IMR-90 (cell line): ENCODE measurements around the gene EPHA6. TPM values are rescaled to one million over a fixed set of nuclear protein-coding genes. Genes with fewer than 3 reads are reported as not detected.

Source experiments
- ATAC-seq: fragments of 200-7000 bp; cut with Tn5 transposase; 2 replicates; pipeline ENCODE4 v1.9.1; 2020; ENCODE audit warnings: low read depth, mild to moderate bottlenecking, moderate library complexity
- BruUV-seq: library from RNA; stranded (reverse); fragments of 400-500 nt; replicated peaks from 2 replicates; lab custom pipeline; 2021; lab: Mats Ljungman, UMichigan
- CTCF ChIA-PET: fragments of 300-600 bp; formaldehyde crosslinking; extraction: SDS; loops from one replicate; lab custom pipeline; 2021; ENCODE audit warnings: antibody characterized with exemption; lab: Yijun Ruan, JAX
- POLR2A ChIA-PET: fragments of 300-600 bp; sonication (Branson Sonifier 250); formaldehyde crosslinking; loops from one replicate; lab custom pipeline; 2022; ENCODE audit warnings: antibody characterized with exemption; ENCODE audit not compliant: unreplicated experiment; lab: Charles Lee
- DNase-seq: peaks from one replicate; pipeline ENCODE4 v3.0.0; 2013
- H2AFZ ChIP-seq: replicated peaks from 2 replicates; pipeline ENCODE3; 2013; ENCODE audit warnings: low read length, mild to moderate bottlenecking; ENCODE audit not compliant: poor library complexity
- H2AK5ac ChIP-seq: 2 replicates; pipeline ENCODE4 v1.6.1; 2013; ENCODE audit warnings: low read depth, low read length, inconsistent platforms
- H2AK9ac ChIP-seq: replicated peaks from 2 replicates; pipeline ENCODE3; 2013; ENCODE audit warnings: mild to moderate bottlenecking, low read depth, low read length, moderate library complexity; ENCODE audit not compliant: poor library complexity
- H2BK120ac ChIP-seq: 2 replicates; pipeline ENCODE4 v1.6.1; 2013; ENCODE audit warnings: low read depth, low read length, inconsistent platforms
- H2BK15ac ChIP-seq: 3 replicates; pipeline ENCODE4 v1.6.1; 2013; ENCODE audit warnings: low read depth, low read length, inconsistent platforms
- H2BK20ac ChIP-seq: 2 replicates; pipeline ENCODE4 v1.6.1; 2013; ENCODE audit warnings: low read depth, mild to moderate bottlenecking, inconsistent platforms, low read length, moderate library complexity
- H2BK5ac ChIP-seq: 2 replicates; pipeline ENCODE4 v1.6.1; 2013; ENCODE audit warnings: mild to moderate bottlenecking, low read depth, low read length, inconsistent platforms; ENCODE audit not compliant: poor library complexity, severe bottlenecking
- H3K14ac ChIP-seq: replicated peaks from 2 replicates; pipeline ENCODE4 v1.6.1; 2013; ENCODE audit warnings: low read depth, low read length, inconsistent platforms
- H3K18ac ChIP-seq: 2 replicates; pipeline ENCODE4 v1.6.1; 2013; ENCODE audit warnings: low read depth, low read length, control low read depth
- H3K23ac ChIP-seq: 2 replicates; pipeline ENCODE4 v1.6.1; 2013; ENCODE audit warnings: low read depth, low read length, inconsistent platforms
- H3K27ac ChIP-seq: 2 replicates; pipeline ENCODE4 v1.5.1; 2013; ENCODE audit warnings: mild to moderate bottlenecking, control low read depth, low read length; ENCODE audit not compliant: insufficient read depth
- H3K27me3 ChIP-seq: 2 replicates; pipeline ENCODE4 v1.6.1; 2013; ENCODE audit warnings: low read length; ENCODE audit not compliant: control insufficient read depth, insufficient read depth
- H3K36me3 ChIP-seq: 2 replicates; pipeline ENCODE4 v1.6.1; 2013; ENCODE audit warnings: low read length, mixed read lengths; ENCODE audit not compliant: control insufficient read depth, insufficient read depth
- H3K4ac ChIP-seq: 2 replicates; pipeline ENCODE4 v1.6.1; 2013; ENCODE audit warnings: low read depth, low read length, inconsistent platforms
- H3K4me1 ChIP-seq: 2 replicates; pipeline ENCODE4 v1.6.1; 2013; ENCODE audit warnings: low read length, mixed read lengths; ENCODE audit not compliant: control insufficient read depth, insufficient read depth
- H3K4me2 ChIP-seq: 2 replicates; pipeline ENCODE4 v1.6.1; 2013; ENCODE audit warnings: low read depth, mild to moderate bottlenecking, control low read depth, low read length, moderate library complexity
- H3K4me3 ChIP-seq: 2 replicates; pipeline ENCODE4 v1.5.1; 2013; ENCODE audit warnings: low read depth, mild to moderate bottlenecking, control low read depth, low read length, moderate library complexity; ENCODE audit not compliant: insufficient read depth
- H3K56ac ChIP-seq: 2 replicates; pipeline ENCODE4 v1.6.1; 2013; ENCODE audit warnings: low read length, inconsistent platforms; ENCODE audit not compliant: insufficient read depth; ENCODE audit errors: extremely low read depth
- H3K79me1 ChIP-seq, 2 experiments: 2 replicates each; pipeline ENCODE4 v1.6.1; 2013; ENCODE audit warnings: low read length in 2 of 2, inconsistent platforms in 1 of 2, low read depth in 1 of 2
- H3K9ac ChIP-seq: 2 replicates; pipeline ENCODE4 v1.6.1; 2013; ENCODE audit warnings: low read depth, low read length, control low read depth
- H3K9me1 ChIP-seq: 2 replicates; pipeline ENCODE4 v1.6.1; 2013; ENCODE audit warnings: low read length, inconsistent platforms; ENCODE audit not compliant: insufficient read depth
- H3K9me3 ChIP-seq: 2 replicates; pipeline ENCODE4 v1.6.1; 2013; ENCODE audit warnings: low read length; ENCODE audit not compliant: control insufficient read depth, insufficient read depth
- H4K20me1 ChIP-seq: 2 replicates; pipeline ENCODE4 v1.6.1; 2013; ENCODE audit warnings: low read length, inconsistent platforms; ENCODE audit not compliant: insufficient read depth
- H4K5ac ChIP-seq: 2 replicates; pipeline ENCODE4 v1.6.1; 2013; ENCODE audit warnings: mild to moderate bottlenecking, low read depth, low read length, control low read depth
- H4K8ac ChIP-seq, 2 experiments: 2 replicates each; pipeline ENCODE4 v1.6.1; 2013; ENCODE audit warnings: low read depth in 2 of 2, low read length in 2 of 2, control low read depth in 1 of 2, inconsistent platforms in 1 of 2
- H4K91ac ChIP-seq: 2 replicates; pipeline ENCODE4 v1.6.1; 2013; ENCODE audit warnings: low read depth, low read length, inconsistent platforms; ENCODE audit not compliant: insufficient read depth
- CEBPB ChIP-seq: IDR thresholded peaks from 2 replicates; pipeline ENCODE4 v1.6.1; 2012; ENCODE audit warnings: low read depth, low read length, improper control_type of control experiment
- CHD1 ChIP-seq: IDR thresholded peaks from 2 replicates; pipeline ENCODE4 v1.6.1; 2012; ENCODE audit warnings: low read depth, low read length, improper control_type of control experiment
- MAFK ChIP-seq: IDR thresholded peaks from 2 replicates; pipeline ENCODE4 v1.6.1; 2012; ENCODE audit warnings: low read depth, low read length, improper control_type of control experiment
- NFE2L2 ChIP-seq: fragments of 150-350 bp; IDR thresholded peaks from 2 replicates; pipeline ENCODE4 v1.6.1; 2016; ENCODE audit warnings: low read depth, mild to moderate bottlenecking, low read length
- POLR2A ChIP-seq: IDR thresholded peaks from 2 replicates; pipeline ENCODE4 v1.6.1; 2012; ENCODE audit warnings: mild to moderate bottlenecking, low read depth, low read length
- RAD21 ChIP-seq: IDR thresholded peaks from 2 replicates; pipeline ENCODE4 v1.6.1; 2012; ENCODE audit warnings: low read length, improper control_type of control experiment
- RCOR1 ChIP-seq: IDR thresholded peaks from 2 replicates; pipeline ENCODE4 v1.6.1; 2012; ENCODE audit warnings: mild to moderate bottlenecking, low read length, improper control_type of control experiment; ENCODE audit not compliant: insufficient replicate concordance
- RFX5 ChIP-seq: IDR thresholded peaks from 2 replicates; pipeline ENCODE4 v1.8.0; 2012; ENCODE audit warnings: low read depth, mild to moderate bottlenecking, low read length, moderate library complexity
- SMC3 ChIP-seq: fragments of 150-350 bp; IDR thresholded peaks from 2 replicates; pipeline ENCODE4 v1.6.1; 2016; ENCODE audit warnings: low read depth, mild to moderate bottlenecking, antibody characterized with exemption, low read length, moderate library complexity
- USF2 ChIP-seq: fragments of 150-350 bp; IDR thresholded peaks from 2 replicates; pipeline ENCODE4 v1.6.1; 2017; ENCODE audit warnings: mild to moderate bottlenecking, antibody characterized with exemption, low read length, low read depth
- WGBS, 2 experiments: methylation state at CpG; one replicate each; pipeline versions ENCODE4 v1.1.5 to v1.1.7; 2013; ENCODE audit warnings: missing lambda C conversion rate in 2 of 2; ENCODE audit not compliant: insufficient read length in 1 of 2; ENCODE audit errors: extremely low coverage in 2 of 2; 5-methylcytosine and 5-hydroxymethylcytosine counted together
- dilution Hi-C: fragments of 300-500 bp; cut with HindIII; formaldehyde crosslinking; loops from one replicate; pipeline ENCODE4 v1.14.3; 2018; ENCODE audit warnings: low sequenced_read_pairs; ENCODE audit not compliant: unreplicated experiment
- in situ Hi-C: fragments of 300-500 bp; cut with MboI; formaldehyde crosslinking; loops from 3 replicates; pipeline ENCODE4 v1.14.3; 2019; ENCODE audit warnings: low sequenced_read_pairs, inconsistent platforms, mixed read lengths
- intact Hi-C: fragments of 100-400 bp; cut with micrococcal nuclease; formaldehyde crosslinking; loops from 2 replicates; pipeline ENCODE4 v1.10.0; 2022
- polyA plus RNA-seq, 3 experiments: library from polyadenylated mRNA; depleted of rRNA; stranded (reverse); fragments of >200 nt; gene quantifications; 2 replicates each; pipeline ENCODE4 v1.2.3, GENCODE V29; 2012; ENCODE audit warnings: low replicate concordance in 1 of 3
- total RNA-seq: library from RNA; depleted of rRNA; stranded (reverse); fragments of >200 nt; gene quantifications from 2 replicates; pipeline ENCODE4 v1.2.3, GENCODE V29; 2012
- TF ChIP-seq, protein P1 (sequence below): fragments of 150-350 bp; IDR thresholded peaks from 2 replicates; pipeline ENCODE4 v1.6.1; 2016; ENCODE audit warnings: low read depth, mild to moderate bottlenecking, low read length, moderate library complexity, borderline replicate concordance
- TF ChIP-seq, protein P2 (sequence below): conservative IDR thresholded peaks from 2 replicates; pipeline ENCODE4 v1.5.1; 2012; ENCODE audit warnings: mild to moderate bottlenecking, low read depth, low read length, improper control_type of control experiment

EPHA6 gene
- total and polyA plus RNA-seq, 2 of the 4 experiments (the other 2 are of a cell fraction): not detected

DNA sequence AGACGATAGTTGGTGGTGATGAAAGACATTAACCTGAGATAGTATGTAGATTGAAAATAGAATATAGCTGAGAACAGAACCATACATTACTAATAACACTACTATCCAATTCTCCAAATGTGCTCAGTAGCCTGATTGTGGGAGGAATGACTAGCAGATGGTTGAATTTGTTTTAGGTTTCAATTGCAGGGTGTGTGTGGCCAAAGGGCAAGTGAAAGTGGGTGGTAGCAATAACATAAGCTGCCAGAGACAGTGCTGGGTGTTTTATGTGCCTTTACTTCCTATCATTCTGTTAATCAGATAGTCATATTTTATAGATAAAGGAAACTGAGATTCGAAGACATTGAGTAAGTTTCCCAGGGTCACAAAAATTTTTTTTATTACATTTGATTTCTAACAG lies 700.7 kb downstream of the EPHA6 start:
- WGBS, 2 experiments: no CpG with 5 or more reads among the region's 2 CpGs
- H4K5ac ChIP-seq: no peak overlapping the region
- dilution Hi-C loops: no loop called here

More for the DNA sequence above, 700.7 kb downstream of the EPHA6 start:
- H3K18ac ChIP-seq: no peak overlapping the region
- no peak overlapping the region for H2BK120ac ChIP-seq
- H3K4me2 ChIP-seq: no peak overlapping the region
- no peaks in the 10 kb centered on the region for H4K20me1 ChIP-seq
- H3K27me3 ChIP-seq: no peaks in the 10 kb centered on the region
- H3K9ac ChIP-seq: no peak overlapping the region
- H3K4me1 ChIP-seq: no peaks in the 10 kb centered on the region
- H3K9me1 ChIP-seq: no peaks in the 10 kb centered on the region
- no peak overlapping the region for H3K4me3 ChIP-seq
- ChIA-PET CTCF (interaction anchor here (0.6 kb wide), 1 partner anchor 134 kb away, joined by 3 read pairs; no protein-coding TSS in a partner anchor), POLR2A (interaction anchor here (0.6 kb wide), 1 partner anchor 129 kb away, joined by 4 read pairs; no protein-coding TSS in a partner anchor)
- H3K9me3 ChIP-seq: 0 out of 2 replicates have a peak, but pooled peaks cover 4% of the 10 kb centered on the region
- no peaks in the 10 kb centered on the region for H3K36me3 ChIP-seq
- H3K56ac ChIP-seq: no peak overlapping the region
- H4K91ac ChIP-seq: no peak overlapping the region
- H2AK5ac ChIP-seq: no peak overlapping the region
- intact Hi-C loops: no loop called here
- in situ Hi-C loops: no loop called here
- H2AK9ac ChIP-seq: no peak overlapping the region
- H2AFZ ChIP-seq: no peak overlapping the region
- DNase-seq (no peak), ATAC-seq (no peak)
- no peaks in the 10 kb centered on the region for H3K79me1 ChIP-seq
- H3K27ac ChIP-seq: no peak overlapping the region
- no peak overlapping the region for H4K8ac ChIP-seq
- H3K14ac ChIP-seq: no peak overlapping the region
- H2BK20ac ChIP-seq: no peak overlapping the region
- no peak overlapping the region for H2BK5ac ChIP-seq
- BruUV-seq: no TSS peak
- H3K4ac ChIP-seq: no peak overlapping the region
- no peak overlapping the region for H3K23ac ChIP-seq
- no peak for TF ChIP-seq NFE2L2
- no peak for TF ChIP-seq RFX5
- TF ChIP-seq MAFK: no peak
- no peak for TF ChIP-seq RAD21
- no peak for TF ChIP-seq CHD1
- TF ChIP-seq, protein P1, sequence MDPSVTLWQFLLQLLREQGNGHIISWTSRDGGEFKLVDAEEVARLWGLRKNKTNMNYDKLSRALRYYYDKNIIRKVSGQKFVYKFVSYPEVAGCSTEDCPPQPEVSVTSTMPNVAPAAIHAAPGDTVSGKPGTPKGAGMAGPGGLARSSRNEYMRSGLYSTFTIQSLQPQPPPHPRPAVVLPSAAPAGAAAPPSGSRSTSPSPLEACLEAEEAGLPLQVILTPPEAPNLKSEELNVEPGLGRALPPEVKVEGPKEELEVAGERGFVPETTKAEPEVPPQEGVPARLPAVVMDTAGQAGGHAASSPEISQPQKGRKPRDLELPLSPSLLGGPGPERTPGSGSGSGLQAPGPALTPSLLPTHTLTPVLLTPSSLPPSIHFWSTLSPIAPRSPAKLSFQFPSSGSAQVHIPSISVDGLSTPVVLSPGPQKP: no peak
- TF ChIP-seq RCOR1: no peak
- TF ChIP-seq POLR2A: no peak
- no peak for TF ChIP-seq USF2
- no peak for TF ChIP-seq SMC3
- TF ChIP-seq CEBPB: no peak
- TF ChIP-seq, protein P2, sequence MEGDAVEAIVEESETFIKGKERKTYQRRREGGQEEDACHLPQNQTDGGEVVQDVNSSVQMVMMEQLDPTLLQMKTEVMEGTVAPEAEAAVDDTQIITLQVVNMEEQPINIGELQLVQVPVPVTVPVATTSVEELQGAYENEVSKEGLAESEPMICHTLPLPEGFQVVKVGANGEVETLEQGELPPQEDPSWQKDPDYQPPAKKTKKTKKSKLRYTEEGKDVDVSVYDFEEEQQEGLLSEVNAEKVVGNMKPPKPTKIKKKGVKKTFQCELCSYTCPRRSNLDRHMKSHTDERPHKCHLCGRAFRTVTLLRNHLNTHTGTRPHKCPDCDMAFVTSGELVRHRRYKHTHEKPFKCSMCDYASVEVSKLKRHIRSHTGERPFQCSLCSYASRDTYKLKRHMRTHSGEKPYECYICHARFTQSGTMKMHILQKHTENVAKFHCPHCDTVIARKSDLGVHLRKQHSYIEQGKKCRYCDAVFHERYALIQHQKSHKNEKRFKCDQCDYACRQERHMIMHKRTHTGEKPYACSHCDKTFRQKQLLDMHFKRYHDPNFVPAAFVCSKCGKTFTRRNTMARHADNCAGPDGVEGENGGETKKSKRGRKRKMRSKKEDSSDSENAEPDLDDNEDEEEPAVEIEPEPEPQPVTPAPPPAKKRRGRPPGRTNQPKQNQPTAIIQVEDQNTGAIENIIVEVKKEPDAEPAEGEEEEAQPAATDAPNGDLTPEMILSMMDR: no peak
- H2BK15ac ChIP-seq: no peak overlapping the region
